AG09309 (cell line): Measurements from ENCODE around the gene PTPRN2.

ENCODE experiments used
- DNase-seq: peaks from one replicate; pipeline ENCODE4 v3.0.0-alpha.2; 2010; ENCODE audit warnings: low read depth
- H3K4me3 ChIP-seq: 2 replicates; pipeline ENCODE4 v1.5.1; 2011; ENCODE audit warnings: mild to moderate bottlenecking, low read depth, low read length, moderate library complexity; ENCODE audit not compliant: control insufficient read depth
- CTCF ChIP-seq: IDR thresholded peaks from 2 replicates; pipeline ENCODE4 v1.5.1; 2011; ENCODE audit warnings: mild to moderate bottlenecking, low read depth, low read length, inconsistent platforms; ENCODE audit not compliant: insufficient read depth, control insufficient read depth; ENCODE audit errors: missing control alignments

The PTPRN2 gene

GRCh38 chr7:157944734-157945291 is 642.8 kb downstream of the PTPRN2 start:
- no peak for TF ChIP-seq CTCF
- DNase-seq, result no peak
- no peak overlapping the region for H3K4me3 ChIP-seq

- TF ChIP-seq CTCF, result no peak
- DNase-seq, result no peak
- no peak overlapping the region for H3K4me3 ChIP-seq
Observed at GRCh38 chr7:157944051-157944450, 643.6 kb downstream of the PTPRN2 start.

GRCh38 chr7:157943561-157943960 is 644.1 kb downstream of the PTPRN2 start:
- no peak for TF ChIP-seq CTCF
- no peak for DNase-seq
- H3K4me3 ChIP-seq, result no peak overlapping the region

GRCh38 chr7:157941210-157941609 is 646.4 kb downstream of the PTPRN2 start:
- DNase-seq, result no peak
- no peak for TF ChIP-seq CTCF
- no peak overlapping the region for H3K4me3 ChIP-seq

- TF ChIP-seq CTCF, result no peak
- no peak overlapping the region for H3K4me3 ChIP-seq
- DNase-seq, result no peak
Observed at GRCh38 chr7:157940497-157940896, 647.1 kb downstream of the PTPRN2 start.

- no peak for TF ChIP-seq CTCF
- no peak for DNase-seq
Observed at GRCh38 chr7:157938211-157938610, 649.4 kb downstream of the PTPRN2 start.

GRCh38 chr7:157937406-157937805 is 650.2 kb downstream of the PTPRN2 start:
- no peak overlapping the region for H3K4me3 ChIP-seq
- no peak for TF ChIP-seq CTCF
- DNase-seq, result no peak

More at GRCh38 chr7:157938211-157938610, 649.4 kb downstream of the PTPRN2 start:
- H3K4me3 ChIP-seq, result no peak overlapping the region
